ENCODE measurements around the gene OR8S1. TPM values are rescaled to one million over a fixed set of nuclear protein-coding genes. Genes with fewer than 3 reads are reported as not detected.
"Not testable (repeated sequence)": the region's sequence is repeated elsewhere in the genome, so short reads cannot be mapped to it uniquely, and the experiment has no call there.

OR8S1 gene
- total and polyA plus RNA-seq, 12 donors: not detected

DNA sequence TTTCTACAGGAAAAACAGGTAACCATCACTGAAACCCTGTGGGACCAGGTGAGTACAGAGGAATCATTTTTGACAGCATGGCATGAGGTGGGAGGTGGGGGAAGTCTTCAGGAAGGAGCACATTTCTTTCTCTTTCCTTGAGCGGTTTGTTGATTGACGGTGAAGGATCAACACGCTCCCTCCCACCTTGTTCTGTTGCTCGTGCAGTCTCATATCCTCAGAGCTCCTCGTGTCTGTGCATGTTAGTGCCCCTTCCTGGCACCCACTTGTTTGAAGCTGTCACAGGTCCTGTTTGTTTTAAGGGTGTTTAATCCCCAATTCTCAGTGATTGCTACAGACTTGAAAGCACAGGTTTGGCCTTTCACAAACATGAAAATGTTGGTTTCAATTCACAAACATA lies 38.8 kb upstream of the OR8S1 start:
- DNase-seq: no peak
- H3K9me3 ChIP-seq: no peaks in the 10 kb centered on the region
- TF ChIP-seq, protein P1, sequence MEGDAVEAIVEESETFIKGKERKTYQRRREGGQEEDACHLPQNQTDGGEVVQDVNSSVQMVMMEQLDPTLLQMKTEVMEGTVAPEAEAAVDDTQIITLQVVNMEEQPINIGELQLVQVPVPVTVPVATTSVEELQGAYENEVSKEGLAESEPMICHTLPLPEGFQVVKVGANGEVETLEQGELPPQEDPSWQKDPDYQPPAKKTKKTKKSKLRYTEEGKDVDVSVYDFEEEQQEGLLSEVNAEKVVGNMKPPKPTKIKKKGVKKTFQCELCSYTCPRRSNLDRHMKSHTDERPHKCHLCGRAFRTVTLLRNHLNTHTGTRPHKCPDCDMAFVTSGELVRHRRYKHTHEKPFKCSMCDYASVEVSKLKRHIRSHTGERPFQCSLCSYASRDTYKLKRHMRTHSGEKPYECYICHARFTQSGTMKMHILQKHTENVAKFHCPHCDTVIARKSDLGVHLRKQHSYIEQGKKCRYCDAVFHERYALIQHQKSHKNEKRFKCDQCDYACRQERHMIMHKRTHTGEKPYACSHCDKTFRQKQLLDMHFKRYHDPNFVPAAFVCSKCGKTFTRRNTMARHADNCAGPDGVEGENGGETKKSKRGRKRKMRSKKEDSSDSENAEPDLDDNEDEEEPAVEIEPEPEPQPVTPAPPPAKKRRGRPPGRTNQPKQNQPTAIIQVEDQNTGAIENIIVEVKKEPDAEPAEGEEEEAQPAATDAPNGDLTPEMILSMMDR (IDR thresholded peaks at IDR 0.05): no peak
- H3K27ac ChIP-seq: no peak overlapping the region
- ATAC-seq: no peak
- H3K4me1 ChIP-seq: no peaks in the 10 kb centered on the region
- 55 to 63% methylated on average over 5 of the region's 5 CpGs for WGBS, 2 donors
- H3K36me3 ChIP-seq: no peaks in the 10 kb centered on the region
- intact Hi-C loops (cut with DNase I): no loop called here
- H3K27me3 ChIP-seq: peaks cover 0 to 4% (median 0%) of the 10 kb centered on the region in 7 donors
- H3K4me3 ChIP-seq: no peak overlapping the region

DNA sequence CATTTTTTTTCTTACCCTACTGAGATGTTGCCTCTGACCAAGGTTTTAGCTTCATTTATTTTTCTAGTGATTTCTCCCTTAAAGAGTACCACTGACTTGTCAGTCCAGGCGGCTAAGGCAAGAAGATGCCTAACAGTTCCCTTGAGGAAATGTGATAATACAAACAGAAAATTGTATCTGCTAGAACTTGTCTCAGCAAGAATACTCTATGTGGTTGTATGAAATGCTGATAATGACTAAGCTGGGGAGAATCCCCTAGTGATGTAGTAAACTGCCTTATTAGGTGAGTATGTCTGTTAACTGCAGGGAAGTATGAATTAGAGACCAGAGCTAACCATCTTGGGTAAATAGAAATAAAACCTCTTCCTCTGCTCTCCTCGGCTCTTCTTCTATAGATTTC lies 36.4 kb upstream of the OR8S1 start:
- no peak for DNase-seq
- Histone ChIP-seq H3K27me3 (peaks cover 0 to 4% (median 0%) of the 10 kb centered on the region in 7 donors), H3K27ac (no peak overlapping the region), H3K4me1 (no peaks in the 10 kb centered on the region), H3K36me3 (no peaks in the 10 kb centered on the region), H3K4me3 (no peak overlapping the region), H3K9me3 (no peaks in the 10 kb centered on the region)
- TF ChIP-seq, protein P1 (IDR thresholded peaks at IDR 0.05): no peak
- intact Hi-C loops (cut with DNase I): no loop called here
- 75 to 77% methylated on average over 2 of the region's 2 CpGs for WGBS, 2 donors
- ATAC-seq: no peak

DNA sequence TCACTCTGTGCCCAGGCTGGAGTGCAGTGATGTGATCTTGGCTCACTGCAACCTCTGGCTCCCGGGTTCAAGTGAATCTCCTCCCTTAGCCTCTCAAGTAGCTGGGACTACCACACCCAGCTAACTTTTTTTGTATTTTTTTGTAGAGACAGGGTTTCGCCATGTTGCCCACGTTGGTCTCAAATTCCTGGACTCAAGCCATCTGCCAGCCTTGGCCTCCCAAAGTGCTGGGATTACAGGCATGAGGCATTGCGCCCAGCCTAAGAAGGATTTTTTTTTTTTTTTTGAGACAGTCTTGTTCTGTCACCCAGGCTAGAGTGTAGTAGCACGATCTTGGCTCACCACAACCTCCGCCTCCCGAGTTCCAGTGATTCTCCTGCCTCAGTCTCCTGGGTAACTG lies 36.0 kb upstream of the OR8S1 start:
- intact Hi-C loops (cut with DNase I); ATAC-seq; H3K27ac ChIP-seq; H3K9me3 ChIP-seq; H3K4me3 ChIP-seq; H3K36me3 ChIP-seq; H3K27me3 ChIP-seq; H3K4me1 ChIP-seq; DNase-seq: not testable (repeated sequence)
- WGBS, 2 donors: 85 to 86% methylated on average over 7 of the region's 7 CpGs

DNA sequence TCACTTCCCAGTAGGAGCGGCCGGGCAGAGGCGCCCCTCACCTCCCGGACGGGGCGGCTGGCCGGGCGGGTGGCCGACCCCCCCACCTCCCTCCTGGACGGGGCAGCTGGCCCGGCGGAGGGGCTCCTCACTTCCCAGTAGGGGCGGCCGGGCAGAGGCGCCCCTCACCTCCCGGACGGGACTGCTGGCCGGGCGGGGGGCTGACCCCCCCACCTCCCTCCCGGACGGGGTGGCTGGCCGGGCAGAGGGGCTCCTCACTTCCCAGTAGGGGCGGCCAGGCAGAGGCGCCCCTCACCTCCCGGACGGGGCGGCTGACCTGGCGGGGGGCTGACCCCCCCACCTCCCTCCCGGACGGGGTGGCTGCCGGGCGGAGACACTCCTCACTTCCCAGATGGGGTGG lies 25.2 kb upstream of the OR8S1 start:
- WGBS, 2 donors: 91 to 93% methylated on average over 24 to 27 of the region's 32 CpGs
- H3K4me1 ChIP-seq; H3K27ac ChIP-seq; H3K4me3 ChIP-seq; DNase-seq; H3K9me3 ChIP-seq; H3K36me3 ChIP-seq; H3K27me3 ChIP-seq; ATAC-seq; intact Hi-C loops (cut with DNase I): not testable (repeated sequence)

DNA sequence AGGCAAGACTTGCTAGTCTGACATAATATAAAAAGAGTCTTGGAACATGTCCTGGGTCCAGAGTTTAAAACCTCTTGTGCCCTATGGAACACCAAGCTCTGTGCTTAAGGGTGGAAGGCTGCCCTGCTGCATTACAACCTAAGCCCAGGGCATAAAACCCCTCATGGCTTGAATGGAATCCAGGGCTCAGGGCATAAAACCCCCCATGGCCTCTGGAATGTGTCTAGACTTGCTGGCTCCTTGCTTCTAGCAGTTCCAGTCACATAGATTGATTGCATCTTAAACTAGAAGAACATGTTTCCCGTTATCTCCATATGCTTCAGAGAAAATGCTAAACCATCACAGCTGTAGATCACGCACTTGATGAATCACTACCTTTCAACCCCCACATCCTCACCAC lies 18.6 kb upstream of the OR8S1 start:
- DNase-seq; H3K27ac ChIP-seq; H3K36me3 ChIP-seq; H3K27me3 ChIP-seq; H3K4me1 ChIP-seq; intact Hi-C loops (cut with DNase I); H3K4me3 ChIP-seq; ATAC-seq: not testable (repeated sequence)
- WGBS, 2 donors: 69 to 79% methylated on average over 2 of the region's 2 CpGs
- peaks cover 0 to 14% (median 4%) of the 10 kb centered on the region in 11 donors for H3K9me3 ChIP-seq

DNA sequence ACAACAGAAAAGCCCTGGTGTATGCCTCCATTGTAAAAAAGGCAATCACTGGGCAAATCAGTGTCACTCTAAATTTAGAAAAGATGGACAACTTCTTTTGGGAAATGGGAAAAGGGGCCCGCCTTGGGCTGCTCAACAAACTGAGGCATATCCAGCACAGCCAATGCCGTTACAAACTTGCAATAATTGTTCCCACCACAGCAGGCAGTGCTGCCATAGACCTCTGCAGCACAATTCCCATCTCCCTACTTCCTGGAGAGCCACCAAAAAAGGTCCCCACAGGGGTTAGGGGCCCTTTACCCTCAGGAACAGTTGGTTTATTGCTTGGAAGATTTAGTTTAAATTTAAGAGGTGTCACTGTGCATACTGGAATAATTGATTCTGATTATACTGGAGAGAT lies 16.4 kb upstream of the OR8S1 start:
- Histone ChIP-seq H3K4me1 (no peaks in the 10 kb centered on the region), H3K9me3 (peaks cover 0 to 11% (median 3%) of the 10 kb centered on the region in 11 donors), H3K4me3 (no peak overlapping the region), H3K27me3 (peaks cover 0 to 8% (median 0%) of the 10 kb centered on the region in 7 donors), H3K27ac (no peak overlapping the region), H3K36me3 (no peaks in the 10 kb centered on the region)
- DNase-seq: no peak
- TF ChIP-seq, protein P1 (IDR thresholded peaks at IDR 0.05): no peak
- WGBS, 2 donors: 51 to 63% methylated on average over 2 of the region's 2 CpGs
- no peak for ATAC-seq
- intact Hi-C loops (cut with DNase I): no loop called here

Measured in heart right ventricle (tissue), 16 donors.